ENCODE results near the gene UBQLNL. TPM values are rescaled to one million over a fixed set of nuclear protein-coding genes. Genes with fewer than 3 reads are reported as not detected.

The UBQLNL gene
- total RNA-seq, 1 donor, result 0.36 TPM

GRCh38 chr11:5514841-5515240, 1.7 kb downstream of the UBQLNL start:
- no peaks in the 10 kb centered on the region for H3K36me3 ChIP-seq (ENCODE audit: insufficient read depth, low read length)
- DNase-seq (ENCODE audit: insufficient read length, low spot score, missing footprints), result no peak
- H3K4me3 ChIP-seq (ENCODE audit: insufficient read depth, low read length), result no peak overlapping the region
- H4K20me1 ChIP-seq (ENCODE audit: insufficient read depth, low read length), result no peaks in the 10 kb centered on the region
- no peaks in the 10 kb centered on the region for H3K9me3 ChIP-seq (ENCODE audit: low read depth, low read length)
- H3K27me3 ChIP-seq (ENCODE audit: insufficient read depth, low read length), result no peaks in the 10 kb centered on the region
- H2AFZ ChIP-seq (ENCODE audit: low read length), result no peak overlapping the region
- no peaks in the 10 kb centered on the region for H3K4me1 ChIP-seq (ENCODE audit: insufficient read depth, low read length)
- H3K27ac ChIP-seq (ENCODE audit: low read depth, low read length), result no peak overlapping the region
- no peaks in the 10 kb centered on the region for H3K79me2 ChIP-seq (ENCODE audit: insufficient read depth, low read length)
- TF ChIP-seq CTCF (IDR thresholded peaks at IDR 0.05; ENCODE audit: extremely low read depth, low read depth, low read length), result no peak
- H3K4me2 ChIP-seq (ENCODE audit: insufficient read depth, low read length), result no peak overlapping the region

- Histone ChIP-seq H3K36me3 (ENCODE audit: insufficient read depth, low read length) (no peaks in the 10 kb centered on the region), H4K20me1 (ENCODE audit: insufficient read depth, low read length) (no peaks in the 10 kb centered on the region), H3K27ac (ENCODE audit: low read depth, low read length) (no peak within 1 kb of the TSS), H3K4me1 (ENCODE audit: insufficient read depth, low read length) (no peaks in the 10 kb centered on the region), H3K4me2 (ENCODE audit: insufficient read depth, low read length) (no peak within 1 kb of the TSS), H3K79me2 (ENCODE audit: insufficient read depth, low read length) (no peaks in the 10 kb centered on the region), H2AFZ (ENCODE audit: low read length) (no peak within 1 kb of the TSS), H3K27me3 (ENCODE audit: insufficient read depth, low read length) (no peaks in the 10 kb centered on the region), H3K9me3 (ENCODE audit: low read depth, low read length) (no peaks in the 10 kb centered on the region), H3K4me3 (ENCODE audit: insufficient read depth, low read length) (no peak within 1 kb of the TSS)
- no peak for DNase-seq (ENCODE audit: insufficient read length, low spot score, missing footprints)
- TF ChIP-seq CTCF (IDR thresholded peaks at IDR 0.05; ENCODE audit: extremely low read depth, low read depth, low read length), result no peak
Measured at GRCh38 chr11:5509803-5510202, 6.7 kb downstream of the UBQLNL start, which contains the start of gene UBQLN3. UBQLN3 (minus strand) TSS chr11:5509957; CDS start chr11:5509558, 399 bp downstream.

GRCh38 chr11:5508605-5509004, 7.9 kb downstream of the UBQLNL start:
- Histone ChIP-seq H2AFZ (ENCODE audit: low read length) (no peak overlapping the region), H4K20me1 (ENCODE audit: insufficient read depth, low read length) (no peaks in the 10 kb centered on the region), H3K27ac (ENCODE audit: low read depth, low read length) (no peak overlapping the region), H3K79me2 (ENCODE audit: insufficient read depth, low read length) (no peaks in the 10 kb centered on the region), H3K4me1 (ENCODE audit: insufficient read depth, low read length) (no peaks in the 10 kb centered on the region), H3K9me3 (ENCODE audit: low read depth, low read length) (no peaks in the 10 kb centered on the region), H3K4me2 (ENCODE audit: insufficient read depth, low read length) (no peak overlapping the region), H3K27me3 (ENCODE audit: insufficient read depth, low read length) (no peaks in the 10 kb centered on the region), H3K36me3 (ENCODE audit: insufficient read depth, low read length) (no peaks in the 10 kb centered on the region), H3K4me3 (ENCODE audit: insufficient read depth, low read length) (no peak overlapping the region)
- no peak for DNase-seq (ENCODE audit: insufficient read length, low spot score, missing footprints)
- no peak for TF ChIP-seq CTCF (IDR thresholded peaks at IDR 0.05; ENCODE audit: extremely low read depth, low read depth, low read length)

GRCh38 chr11:5507933-5508305, 8.6 kb downstream of the UBQLNL start:
- no peaks in the 10 kb centered on the region for H3K79me2 ChIP-seq (ENCODE audit: insufficient read depth, low read length)
- no peaks in the 10 kb centered on the region for H3K4me1 ChIP-seq (ENCODE audit: insufficient read depth, low read length)
- no peak overlapping the region for H2AFZ ChIP-seq (ENCODE audit: low read length)
- DNase-seq (ENCODE audit: insufficient read length, low spot score, missing footprints), result no peak
- no peaks in the 10 kb centered on the region for H3K27me3 ChIP-seq (ENCODE audit: insufficient read depth, low read length)
- H3K4me2 ChIP-seq (ENCODE audit: insufficient read depth, low read length), result no peak overlapping the region
- TF ChIP-seq CTCF (IDR thresholded peaks at IDR 0.05; ENCODE audit: extremely low read depth, low read depth, low read length), result no peak
- H3K4me3 ChIP-seq (ENCODE audit: insufficient read depth, low read length), result no peak overlapping the region
- no peaks in the 10 kb centered on the region for H3K36me3 ChIP-seq (ENCODE audit: insufficient read depth, low read length)
- no peaks in the 10 kb centered on the region for H3K9me3 ChIP-seq (ENCODE audit: low read depth, low read length)
- no peaks in the 10 kb centered on the region for H4K20me1 ChIP-seq (ENCODE audit: insufficient read depth, low read length)
- H3K27ac ChIP-seq (ENCODE audit: low read depth, low read length), result no peak overlapping the region

Data from osteoblast (primary cell).